MV-4-11 (cell line): ENCODE data around the gene TBL1X.
"Not testable (repeated sequence)": the region's sequence is repeated elsewhere in the genome, so short reads cannot be mapped to it uniquely, and the experiment has no call there.

Experiments
- DNase-seq: peaks from one replicate; lab custom pipeline; 2025; lab: John Stamatoyannopoulos, UW

TBL1X gene

DNA sequence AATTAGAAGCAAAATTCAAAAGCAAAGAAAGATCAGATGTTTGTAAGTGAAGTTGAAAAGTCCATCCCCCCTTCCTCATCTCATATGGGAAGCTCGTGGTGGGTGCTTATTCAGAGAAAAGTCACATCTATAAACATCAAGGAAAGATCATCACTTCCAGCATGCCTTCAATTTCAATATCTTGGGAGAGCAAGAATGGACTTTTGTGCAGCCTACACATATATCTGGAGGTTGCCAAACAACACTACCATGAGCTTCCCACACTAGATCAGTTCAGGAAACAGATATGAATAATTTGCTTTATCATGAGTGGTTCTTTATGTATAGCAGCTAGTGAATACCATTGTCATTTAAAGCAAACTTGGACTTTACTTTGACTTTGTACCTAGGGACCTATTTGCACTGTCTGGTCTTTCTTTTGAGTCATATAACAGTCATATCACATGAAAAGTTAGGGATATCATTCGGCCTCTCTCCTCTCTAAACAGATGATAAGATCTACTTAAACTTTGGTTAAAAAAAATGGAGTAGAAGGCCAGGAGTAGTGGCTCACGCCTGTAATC is 5.6 kb upstream of the TBL1X start:
- no peak for DNase-seq

DNA sequence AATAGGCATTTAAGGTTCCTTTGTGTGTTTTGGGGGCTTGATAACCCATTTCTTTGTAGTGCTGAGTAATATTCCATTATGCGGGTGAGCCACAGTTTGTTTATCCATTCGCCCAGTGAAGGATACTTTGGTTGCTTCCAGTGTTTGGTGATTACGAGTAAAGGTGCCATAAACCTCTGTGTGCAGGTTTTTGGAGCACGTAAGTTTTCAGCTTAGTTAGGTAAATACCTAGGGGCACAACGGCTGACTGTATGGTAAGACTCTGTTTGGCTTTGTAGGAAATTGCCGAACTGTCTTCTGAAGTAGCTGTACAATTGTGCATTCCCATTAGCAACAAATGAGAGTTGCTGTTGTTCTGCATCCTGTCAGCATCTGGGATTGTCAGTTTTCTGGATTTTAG is 3.8 kb upstream of the TBL1X start:
- DNase-seq, result no peak

DNA sequence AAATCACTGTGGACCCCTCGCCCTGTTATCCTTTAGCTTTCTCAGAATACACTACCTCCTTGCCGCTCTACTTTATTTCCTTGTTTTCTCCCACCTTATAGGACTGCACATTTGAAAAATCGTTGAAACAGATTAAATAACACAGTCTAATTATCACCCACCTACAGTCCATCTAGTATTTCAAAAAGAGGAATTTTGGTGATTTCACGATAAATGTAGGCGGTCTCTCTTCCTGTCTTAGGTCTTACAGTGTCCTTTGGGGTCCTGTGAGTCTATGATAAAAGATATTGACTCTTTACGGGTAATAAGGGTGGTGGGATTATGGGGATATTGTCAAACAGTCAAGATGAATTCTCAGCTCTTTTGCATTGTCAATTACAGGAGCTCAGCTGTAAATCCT is 2.4 kb upstream of the TBL1X start:
- no peak for DNase-seq

DNA sequence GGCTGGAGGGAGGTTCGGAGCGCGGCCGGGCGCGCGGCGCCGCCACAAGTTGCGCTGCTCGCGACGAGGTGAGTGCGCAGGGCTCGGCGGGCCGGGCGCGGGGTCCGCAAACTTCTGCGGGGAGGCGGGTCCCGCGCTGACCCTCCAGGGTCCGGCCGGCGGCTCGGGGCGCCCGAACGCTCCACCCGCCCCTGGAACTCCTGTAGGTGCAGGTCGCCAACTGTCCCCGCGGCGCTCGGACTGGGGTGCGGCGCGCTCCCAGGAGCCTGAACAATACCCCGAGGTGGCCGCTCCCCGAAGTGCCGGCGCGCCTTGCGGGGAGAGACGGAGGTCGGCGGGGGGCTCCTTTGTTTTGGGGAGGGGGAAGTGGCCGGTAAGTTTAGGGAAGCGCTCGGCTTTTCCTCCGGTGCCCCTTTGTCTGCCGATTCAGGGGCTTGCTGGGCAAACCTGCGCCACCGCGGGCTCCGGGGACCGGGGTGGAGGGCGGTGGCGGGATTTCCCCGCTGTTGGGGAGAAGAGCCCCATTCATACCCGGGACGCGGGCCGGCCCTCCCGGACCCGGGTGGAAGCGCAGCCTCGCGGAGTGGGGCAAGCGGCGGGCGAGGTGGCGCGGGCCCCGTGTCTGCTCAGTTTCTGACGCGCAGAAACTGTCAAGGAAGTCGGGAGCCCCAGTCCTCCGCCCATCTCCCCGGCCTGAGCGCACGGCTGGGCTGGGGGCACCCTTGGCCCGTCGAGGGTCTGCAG is 694 bp downstream of the TBL1X start:
- no peak for DNase-seq

DNA sequence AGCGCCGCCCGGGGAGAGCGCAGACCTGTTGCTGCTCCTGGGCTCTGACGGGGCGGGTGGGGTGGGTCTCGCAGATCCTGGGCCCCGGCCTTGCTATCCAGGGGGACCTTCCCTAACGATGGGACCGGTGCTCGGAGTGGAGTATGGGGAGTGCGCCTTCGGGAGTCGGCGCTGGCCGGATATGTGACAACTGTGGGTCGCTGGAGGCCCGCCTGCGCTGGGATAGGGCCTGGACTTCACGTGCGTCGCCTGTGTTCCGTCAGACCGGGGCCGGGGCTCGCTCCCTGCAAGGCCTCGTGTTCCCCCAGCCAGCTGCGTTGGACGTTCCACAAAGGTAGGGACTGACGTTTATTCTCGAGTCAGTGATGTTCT is 1.3 kb downstream of the TBL1X start:
- no peak for DNase-seq

DNA sequence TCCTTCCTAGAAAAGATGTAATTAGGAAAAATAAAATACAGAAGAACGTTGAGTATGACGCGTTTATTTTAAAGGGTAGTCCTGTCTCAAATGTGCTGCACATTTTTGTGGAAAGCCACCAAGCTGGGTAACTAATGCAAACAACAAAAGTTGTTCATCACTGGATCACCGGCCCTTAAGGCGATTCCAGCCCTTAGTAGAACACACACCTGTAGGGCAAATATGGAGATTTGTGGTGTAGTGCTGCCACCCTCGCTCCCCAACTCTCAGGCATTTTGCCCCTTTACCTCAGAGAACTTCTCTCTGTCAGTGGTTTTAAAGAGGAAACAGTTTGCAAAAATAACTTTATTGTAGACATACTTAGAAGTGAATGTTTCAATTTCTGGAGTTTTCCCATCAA is 1.9 kb downstream of the TBL1X start:
- no peak for DNase-seq

DNA sequence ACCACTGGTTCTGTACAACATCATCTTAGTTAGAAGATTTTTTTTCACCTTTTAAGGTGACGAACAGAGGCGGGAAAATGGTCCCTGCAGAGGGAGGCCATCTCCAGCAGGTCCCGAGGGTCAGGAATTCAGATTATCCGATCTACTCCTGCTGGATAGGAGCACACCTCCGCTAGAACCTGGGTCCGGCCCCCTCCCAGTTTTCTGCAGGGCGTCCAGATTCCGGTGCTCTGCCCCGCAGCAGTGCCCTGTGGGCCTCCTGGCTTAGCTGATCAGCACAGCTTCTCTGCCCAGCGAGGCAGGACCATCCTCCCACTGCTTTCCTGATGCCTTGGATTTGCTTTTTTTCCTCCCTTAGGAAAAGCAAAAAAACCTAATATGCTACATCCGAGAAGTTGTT is 2.3 kb downstream of the TBL1X start:
- DNase-seq, result no peak

DNA sequence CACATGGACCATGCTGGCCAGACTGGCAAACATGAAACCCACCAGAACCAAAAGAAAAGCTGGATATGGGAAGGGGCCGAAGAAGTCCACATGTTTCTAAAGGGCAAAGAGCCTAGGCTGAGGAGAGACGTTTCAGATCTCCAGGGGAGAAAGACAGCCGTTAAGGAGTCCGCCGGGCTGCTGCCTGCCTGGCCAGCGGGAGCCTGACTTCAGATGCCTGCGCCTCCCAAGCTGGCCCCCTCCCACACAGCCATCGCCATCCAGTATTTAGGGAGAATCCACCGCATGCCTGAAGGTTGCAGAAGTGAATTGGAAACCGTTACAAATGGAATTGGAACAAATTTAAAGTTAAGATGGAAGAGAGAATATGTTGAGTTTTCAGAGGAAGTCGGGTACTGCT is 2.9 kb downstream of the TBL1X start:
- no peak for DNase-seq

DNA sequence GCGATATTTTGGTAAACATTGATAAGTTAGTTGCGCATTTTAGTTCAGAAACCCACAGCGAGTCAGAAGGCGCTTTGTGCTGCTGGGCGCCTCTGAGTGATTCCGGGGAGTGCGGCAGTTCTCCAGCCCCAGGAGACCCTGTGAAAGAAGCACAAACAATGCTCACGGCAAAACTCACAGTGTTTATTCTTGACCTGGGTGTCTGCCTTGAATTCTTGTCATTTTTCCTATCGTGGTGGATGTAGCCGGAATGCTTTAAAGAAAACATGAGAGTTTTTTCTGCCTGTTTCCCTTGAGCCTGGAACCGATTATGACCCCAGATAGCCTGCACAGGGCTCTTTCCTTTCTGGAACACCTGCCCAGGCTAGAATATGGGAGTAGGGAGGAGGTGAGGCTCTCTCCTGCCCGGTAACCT is 6.7 kb downstream of the TBL1X start:
- no peak for DNase-seq

DNA sequence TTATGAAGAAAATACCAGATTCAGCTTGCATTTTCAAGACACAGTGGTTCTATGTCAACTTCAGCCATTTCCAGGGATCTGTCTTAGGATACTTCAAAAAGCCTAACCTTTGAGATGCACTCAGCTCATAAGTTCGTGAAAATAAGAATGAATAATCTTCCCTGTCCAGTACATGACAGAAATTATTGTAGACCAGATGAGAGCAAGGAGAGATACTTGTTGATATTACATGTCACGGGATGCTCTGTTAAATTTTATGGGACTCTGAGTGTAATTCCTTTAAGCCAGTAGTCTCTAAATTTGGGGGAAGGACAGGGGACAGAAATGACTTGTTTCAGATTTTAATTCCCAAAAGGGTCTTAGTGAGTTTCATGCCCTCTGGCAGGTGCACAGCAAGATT is 8.8 kb downstream of the TBL1X start:
- DNase-seq, result no peak

DNA sequence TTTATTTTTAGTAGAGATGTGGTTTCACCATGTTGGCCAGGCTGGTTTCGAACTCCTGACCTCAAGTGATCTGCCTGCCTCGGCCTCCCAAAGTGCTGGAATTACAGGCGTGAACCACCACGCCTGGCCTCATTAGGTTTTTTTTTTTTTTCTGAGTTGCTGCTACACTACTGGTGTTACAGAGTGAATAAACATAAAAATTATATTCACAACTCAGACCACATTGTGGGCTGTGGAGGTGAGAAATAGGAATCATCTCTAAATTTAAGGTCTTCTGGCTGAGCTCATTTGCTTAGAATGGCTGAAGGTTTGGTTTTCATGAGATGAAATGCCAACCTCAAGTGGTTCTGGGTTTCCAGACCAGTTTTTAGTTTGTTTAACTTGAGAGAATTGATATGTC is 10.6 kb downstream of the TBL1X start:
- DNase-seq, result not testable (repeated sequence)

DNA sequence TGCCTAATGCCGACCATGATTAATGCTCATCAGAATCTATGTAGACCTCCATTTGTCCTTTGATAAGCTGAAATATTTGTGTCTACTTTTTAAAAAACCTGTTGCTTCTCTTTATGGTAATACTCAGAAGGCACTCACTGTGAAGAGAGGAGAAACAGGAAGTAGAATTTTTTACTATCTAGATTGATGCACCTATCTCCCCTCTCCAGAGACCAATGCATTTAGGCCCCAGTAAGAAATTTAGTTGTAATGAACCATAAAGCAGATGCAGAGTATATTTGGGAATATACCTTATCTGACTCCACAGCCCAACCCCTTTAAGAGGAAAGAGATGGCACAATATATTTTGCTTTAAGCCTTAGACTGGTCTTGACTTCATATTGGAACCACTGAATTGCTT is 11.1 kb downstream of the TBL1X start:
- DNase-seq, result no peak

DNA sequence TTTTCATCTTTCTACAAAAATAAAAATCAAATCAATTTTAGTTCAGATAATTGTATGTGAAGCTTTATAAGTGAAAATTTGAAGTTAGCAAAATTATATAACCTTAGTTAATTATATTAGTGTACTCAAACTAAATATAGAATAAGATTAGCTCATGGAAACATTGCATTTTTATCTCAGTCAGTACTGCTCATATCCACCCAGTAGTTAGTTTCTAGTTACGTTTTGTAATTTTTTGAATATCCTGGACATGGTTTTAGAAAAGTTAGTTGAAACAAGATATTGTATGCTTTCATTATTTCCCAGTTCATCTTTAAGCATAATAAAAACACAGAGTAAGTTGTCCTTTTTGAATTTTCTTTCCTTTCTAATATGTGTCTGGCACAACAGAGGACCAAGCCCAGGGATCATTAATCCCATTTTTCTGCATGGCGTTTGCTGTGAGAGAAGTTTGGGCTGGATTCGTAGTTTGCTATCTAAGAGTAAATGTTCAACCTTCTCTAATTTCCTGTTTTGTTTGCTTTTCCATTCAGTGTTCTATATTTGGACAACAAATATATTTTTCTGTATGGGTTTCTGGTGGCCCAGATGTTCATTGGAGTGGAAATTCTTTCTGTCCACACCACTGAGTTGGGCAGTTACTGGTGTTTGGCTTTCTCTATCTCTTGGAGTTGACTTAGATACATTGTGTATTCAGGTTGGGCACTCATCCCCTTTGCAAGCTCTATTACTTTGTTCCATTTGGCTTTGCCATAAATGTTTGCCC is 12.1 kb downstream of the TBL1X start:
- no peak for DNase-seq

DNA sequence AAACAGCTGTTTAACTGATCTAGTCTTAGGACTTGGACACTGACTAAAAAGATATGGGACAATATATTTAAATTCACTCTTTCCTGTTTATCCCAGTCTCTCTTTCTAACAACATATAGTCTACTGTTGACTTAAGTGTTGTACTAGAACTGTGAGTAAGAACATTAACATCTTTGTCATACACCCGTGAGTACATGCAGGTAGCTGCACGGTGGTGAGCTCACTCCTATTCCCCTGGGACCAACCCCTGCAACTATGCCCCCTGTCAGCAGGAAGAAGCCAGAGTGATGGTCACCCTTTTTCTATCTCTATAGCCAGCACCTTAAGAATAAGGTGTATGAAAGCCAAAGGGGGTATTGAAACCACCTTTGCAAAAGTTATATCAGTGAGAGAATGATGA is 17.6 kb downstream of the TBL1X start:
- DNase-seq, result no peak

DNA sequence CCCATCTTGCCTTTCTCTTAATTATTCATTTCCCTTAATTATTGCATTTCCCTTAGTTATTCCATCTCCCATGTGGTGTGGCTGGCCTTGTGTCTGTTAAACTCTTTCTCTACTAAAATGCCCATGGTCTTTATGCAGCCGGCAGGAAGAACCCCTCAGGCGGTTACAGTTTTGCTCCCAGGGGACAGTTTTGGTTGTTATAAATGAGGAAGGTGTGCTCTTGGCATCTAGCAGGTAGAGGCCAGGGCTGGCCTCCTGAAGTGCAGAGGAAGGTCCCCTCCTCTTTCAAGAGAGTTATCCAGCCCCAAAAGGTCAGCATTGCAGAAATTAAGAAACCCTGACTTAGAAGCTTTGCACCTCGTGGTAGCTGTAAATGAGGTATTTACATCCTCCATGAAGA is 18.0 kb downstream of the TBL1X start:
- no peak for DNase-seq

DNA sequence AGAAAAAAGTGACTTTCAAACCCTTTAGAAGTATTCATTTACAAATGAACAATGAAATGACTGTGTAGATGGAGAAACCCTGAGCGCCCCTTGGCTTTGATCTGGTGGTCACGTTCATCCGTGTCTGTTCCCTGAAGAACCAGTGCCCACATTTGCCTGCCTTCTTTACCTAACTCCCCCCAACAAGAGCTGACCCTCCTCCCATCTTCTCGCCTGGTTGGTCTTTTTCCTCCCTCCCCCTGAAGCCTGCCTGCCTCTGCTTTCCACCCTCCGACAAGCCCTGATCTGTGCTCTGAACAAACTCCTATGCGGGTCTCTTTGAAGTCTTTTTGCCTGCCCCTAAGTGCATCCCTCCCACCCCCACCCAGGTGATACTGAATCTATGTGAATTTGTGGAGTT is 18.5 kb downstream of the TBL1X start:
- DNase-seq, result no peak

DNA sequence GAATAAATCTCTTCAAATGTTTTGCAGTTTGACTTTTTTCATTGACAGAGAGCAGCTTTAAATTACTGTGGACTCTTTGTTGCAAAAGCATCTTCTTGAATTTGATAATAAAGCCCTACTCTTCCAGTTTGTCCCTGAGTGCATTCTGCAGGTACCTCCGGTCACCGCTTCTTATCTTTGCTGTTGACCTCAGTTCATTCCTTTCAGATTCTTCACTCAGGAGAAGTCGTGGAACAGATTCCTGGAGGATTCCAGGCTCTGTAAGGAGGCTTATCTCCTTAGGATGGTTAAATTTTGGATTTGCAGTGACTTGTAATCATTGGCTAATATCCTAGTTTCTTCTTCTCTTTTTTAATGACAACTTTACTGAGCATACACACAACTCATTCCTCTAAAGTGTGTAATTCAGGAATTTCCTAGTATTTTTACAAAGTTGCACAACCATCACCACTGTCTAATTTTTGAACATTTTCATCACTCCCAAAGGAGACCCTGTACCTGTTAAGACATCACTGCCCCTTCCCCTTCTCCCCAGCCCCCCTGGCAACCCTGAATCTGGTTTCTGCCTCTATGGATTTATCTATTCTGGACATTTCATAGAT is 22.0 kb downstream of the TBL1X start:
- DNase-seq, result no peak

DNA sequence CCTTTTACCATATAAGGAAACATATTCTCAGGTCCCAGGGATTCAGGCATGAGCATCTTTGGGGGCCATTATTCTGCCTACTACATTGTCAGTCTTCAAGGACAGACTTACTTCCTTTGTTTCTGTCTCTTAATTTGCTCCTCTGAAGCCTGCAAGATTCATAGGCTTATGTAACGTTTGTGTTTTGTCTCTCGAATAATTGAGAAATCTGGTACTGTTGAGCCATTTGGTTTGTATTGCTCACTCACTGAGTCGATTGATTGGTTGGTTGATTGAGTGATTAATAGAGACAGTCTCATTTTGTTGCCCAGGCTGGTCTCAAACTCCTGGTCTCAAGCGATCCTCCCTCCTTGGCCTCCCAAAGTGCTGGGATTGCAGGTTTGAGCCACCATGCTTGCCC is 23.7 kb downstream of the TBL1X start:
- DNase-seq, result no peak

DNA sequence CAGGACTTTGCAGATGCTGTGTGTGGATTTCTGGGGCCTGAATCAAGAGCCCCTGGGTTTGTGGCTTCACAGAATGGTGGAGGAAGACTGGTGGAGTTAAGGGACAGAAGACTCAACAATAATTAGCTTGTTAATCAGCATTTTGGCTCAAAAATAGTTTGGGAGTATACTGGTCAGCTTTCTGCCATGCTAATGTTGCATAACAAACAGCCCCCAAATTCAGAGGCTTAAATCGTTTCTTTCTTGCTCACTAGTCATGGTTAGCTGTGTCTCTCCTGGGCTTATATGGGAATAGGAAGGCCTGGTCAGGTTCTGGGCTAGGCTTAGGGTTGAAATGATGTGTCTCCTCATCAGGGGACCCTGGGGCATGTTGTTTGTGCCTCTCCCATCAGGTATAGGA is 24.4 kb downstream of the TBL1X start:
- DNase-seq, result no peak

DNA sequence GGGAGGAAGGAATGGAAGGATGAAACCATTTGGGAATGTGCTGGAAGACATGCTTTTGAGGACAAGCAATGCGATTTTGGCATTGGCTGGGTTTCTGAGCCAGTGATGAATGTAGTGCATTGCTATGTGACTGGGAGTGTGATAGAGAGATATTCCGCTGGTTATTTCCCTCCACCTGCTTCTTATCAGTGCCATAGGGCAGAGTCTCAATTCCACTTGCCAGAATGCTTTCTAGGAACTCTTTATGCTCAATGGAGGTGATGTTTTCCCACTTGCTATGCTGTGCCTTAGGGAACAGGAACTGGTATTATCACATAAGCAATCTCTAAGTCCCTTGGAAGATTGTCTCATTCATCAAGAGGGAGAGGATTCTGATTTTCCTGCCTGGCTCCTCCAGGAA is 28.0 kb downstream of the TBL1X start:
- DNase-seq, result no peak

DNA sequence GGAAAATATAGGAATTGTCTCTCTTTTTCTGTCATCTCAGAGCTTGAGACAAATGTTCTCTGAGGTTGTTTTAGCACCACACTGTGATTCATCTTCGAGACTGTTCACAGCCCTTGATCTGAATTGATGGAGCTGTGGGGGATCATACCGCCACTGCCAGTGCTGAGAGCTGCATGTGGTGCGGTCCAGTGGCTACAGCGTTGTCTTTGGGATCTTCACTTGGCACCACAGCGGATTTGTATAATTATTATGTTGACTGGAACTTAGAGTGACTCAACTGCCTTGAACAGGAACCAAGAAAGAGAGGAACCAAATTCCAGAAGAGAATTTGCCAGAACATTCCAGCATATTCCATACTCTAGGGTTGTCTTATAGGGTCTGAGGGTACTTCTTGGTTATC is 29.1 kb downstream of the TBL1X start:
- DNase-seq, result no peak

DNA sequence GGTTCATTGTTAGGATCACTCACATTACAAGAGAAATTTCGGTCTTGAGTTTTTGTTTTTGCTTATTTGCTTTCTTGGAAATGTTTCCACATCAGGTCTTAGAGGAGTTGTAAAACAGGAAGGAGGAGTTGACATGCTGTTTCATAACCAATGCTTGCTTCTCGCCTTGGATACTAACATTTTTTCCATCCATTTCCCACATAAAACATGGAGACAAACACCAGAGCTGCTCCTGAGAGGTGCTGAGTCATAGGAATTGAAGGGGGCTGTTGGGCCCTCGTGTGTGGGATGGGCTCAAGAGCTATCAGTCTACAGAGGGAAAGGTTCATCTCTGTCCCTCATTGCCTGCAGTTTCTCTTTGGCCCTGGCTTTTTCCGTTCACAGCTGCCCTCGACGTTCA is 29.9 kb downstream of the TBL1X start:
- peak; percentile 60 for DNase-seq

DNA sequence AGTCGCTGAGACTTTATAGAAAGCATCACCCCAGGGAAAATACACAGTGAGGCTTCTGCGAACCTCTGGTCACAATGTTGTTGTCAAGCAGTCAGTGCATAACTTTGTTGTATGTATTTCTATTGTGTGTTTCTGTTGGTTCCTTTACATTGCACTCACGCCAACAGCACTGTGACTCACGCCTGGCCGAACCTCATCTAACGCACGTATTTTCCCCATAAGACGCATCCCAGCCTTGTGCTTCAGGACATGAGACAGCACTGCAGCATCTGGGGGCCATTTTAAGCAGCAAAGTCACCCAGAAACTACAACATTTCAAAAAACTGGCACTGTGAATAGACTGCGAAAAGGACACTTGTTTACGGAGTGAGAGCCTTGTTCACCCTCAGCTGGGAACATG is 30.6 kb downstream of the TBL1X start:
- no peak for DNase-seq
